Measurements from ENCODE around the gene GALNT15.
A peak's percentile ranks its signal among the peaks of the same experiment; 100 is the strongest.

GALNT15 gene

DNA sequence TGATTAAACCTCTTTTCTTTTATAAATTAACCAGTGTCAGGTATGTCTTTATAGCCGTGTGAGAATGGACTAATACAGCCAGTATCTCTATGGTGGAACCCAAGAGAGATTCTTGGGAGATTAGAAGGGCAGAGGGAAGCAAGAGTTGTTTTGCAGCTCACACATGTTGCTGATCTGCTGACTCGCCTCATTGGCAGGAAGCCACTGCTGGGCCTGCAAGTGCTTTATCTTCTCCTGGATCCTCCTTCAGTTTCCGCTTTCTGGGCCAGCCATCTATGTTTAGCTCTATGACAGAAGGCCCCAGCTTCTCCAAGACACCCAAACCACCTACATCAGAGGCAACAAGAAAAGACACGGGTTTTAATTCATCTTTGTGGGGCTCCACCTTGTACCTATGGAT lies 23.4 kb upstream of the GALNT15 start:
- DNase-seq (ENCODE audit: low read depth): no peak

DNA sequence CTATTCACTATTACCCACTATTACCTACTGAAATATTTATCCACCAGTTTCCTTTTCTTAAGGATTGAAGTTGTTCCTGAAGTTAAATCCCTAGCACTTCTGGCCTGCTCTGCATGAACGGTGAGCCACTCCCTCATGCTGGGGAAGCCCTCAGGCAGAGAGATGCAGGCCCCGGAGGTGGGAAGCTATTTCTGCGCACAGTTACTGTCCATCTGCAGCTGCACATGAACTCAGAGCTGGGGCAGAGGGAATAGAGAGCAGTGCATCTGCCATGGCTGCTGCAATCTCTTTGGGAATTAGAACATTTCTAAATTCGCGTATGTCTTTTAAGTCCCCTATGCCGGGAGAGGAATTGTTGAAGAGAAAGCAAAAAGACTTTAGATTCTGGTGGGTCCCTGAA lies 6.3 kb upstream of the GALNT15 start:
- DNase-seq (ENCODE audit: low read depth): no peak

DNA sequence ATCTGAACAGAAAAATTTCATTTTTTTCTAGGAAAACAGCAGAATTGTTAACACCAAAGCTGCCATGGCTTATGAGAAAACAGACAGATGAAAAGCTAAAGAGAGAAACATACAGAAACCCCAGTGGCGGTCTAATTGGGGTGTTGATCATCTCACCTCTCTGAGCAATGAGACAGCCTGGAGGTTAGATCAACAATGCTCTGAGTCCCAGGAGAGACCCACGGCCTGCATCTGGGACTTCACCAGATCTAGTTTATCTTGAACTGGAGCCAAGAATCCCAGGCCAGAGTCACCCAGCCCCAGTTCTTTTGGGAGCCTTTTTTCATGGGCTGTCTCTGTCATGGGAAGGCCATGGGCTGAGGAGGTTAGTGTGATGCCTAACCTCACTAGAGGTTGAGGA lies 3.5 kb upstream of the GALNT15 start:
- DNase-seq (ENCODE audit: low read depth): no peak

DNA sequence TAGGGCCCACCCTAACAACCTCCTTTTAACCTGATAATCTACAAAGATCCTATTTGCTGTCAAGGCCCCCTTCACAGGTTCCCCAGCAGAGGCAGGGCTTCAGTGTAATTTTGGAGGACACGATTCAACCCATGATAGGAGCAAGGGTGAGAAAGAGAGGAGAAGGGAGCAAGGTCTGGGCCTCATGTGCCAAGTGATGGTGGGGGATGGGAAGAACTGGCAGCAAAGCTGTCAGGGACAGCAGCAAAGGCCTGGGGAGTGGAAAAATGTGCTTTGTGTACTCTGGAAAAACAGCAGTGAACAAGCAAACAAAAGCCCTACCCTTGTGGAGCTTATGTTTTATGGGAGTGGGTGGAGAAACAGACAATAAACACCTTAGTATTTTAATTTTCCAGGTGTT lies 2.7 kb upstream of the GALNT15 start:
- DNase-seq (ENCODE audit: low read depth): no peak

- no peak for DNase-seq (ENCODE audit: low read depth)
Measured at GRCh38 chr3:16173283-16174025, 1.0 kb upstream of the GALNT15 start.

DNA sequence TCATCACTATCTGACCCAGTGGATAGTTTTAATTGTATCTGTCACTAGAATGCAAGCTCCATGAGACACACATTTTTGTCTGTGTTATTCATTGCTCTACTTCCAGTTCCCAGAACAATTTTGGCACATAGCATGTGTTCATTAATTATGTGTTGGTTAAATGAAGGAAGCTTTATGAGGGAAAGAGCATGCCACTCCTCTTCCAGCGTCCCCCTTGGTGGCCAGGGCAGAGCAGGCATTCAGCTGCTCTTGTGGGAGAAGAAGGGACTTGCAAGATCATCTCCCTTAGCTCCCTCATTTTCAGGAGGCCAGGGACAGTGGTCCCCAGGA lies 489 bp upstream of the GALNT15 start:
- DNase-seq (ENCODE audit: low read depth): no peak

DNA sequence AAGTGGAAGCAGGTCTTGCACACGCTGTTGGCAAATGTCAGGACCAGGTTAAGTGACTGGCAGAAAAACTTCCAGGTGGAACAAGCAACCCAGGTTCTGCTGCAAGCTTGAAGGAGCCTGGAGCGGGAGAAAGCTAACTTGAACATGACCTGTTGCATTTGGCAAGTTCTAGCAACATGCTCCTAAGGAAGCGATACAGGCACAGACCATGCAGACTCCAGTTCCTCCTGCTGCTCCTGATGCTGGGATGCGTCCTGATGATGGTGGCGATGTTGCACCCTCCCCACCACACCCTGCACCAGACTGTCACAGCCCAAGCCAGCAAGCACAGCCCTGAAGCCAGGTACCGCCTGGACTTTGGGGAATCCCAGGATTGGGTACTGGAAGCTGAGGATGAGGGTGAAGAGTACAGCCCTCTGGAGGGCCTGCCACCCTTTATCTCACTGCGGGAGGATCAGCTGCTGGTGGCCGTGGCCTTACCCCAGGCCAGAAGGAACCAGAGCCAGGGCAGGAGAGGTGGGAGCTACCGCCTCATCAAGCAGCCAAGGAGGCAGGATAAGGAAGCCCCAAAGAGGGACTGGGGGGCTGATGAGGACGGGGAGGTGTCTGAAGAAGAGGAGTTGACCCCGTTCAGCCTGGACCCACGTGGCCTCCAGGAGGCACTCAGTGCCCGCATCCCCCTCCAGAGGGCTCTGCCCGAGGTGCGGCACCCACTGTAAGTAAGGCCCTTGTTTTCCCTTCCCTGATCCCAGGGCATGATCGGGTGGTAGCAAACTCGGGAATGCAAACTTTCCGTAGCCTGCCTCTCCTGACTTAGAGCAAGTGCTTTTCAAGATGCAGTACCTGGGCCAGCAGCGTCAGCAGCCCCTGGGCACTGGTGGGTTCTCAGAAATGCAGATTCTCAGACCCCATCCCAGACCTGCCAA lies 759 bp downstream of the GALNT15 start:
- DNase-seq (ENCODE audit: low read depth): no peak

GRCh38 chr3:16176391-16177030 lies 2.0 kb downstream of the GALNT15 start:
- no peak for DNase-seq (ENCODE audit: low read depth)

DNA sequence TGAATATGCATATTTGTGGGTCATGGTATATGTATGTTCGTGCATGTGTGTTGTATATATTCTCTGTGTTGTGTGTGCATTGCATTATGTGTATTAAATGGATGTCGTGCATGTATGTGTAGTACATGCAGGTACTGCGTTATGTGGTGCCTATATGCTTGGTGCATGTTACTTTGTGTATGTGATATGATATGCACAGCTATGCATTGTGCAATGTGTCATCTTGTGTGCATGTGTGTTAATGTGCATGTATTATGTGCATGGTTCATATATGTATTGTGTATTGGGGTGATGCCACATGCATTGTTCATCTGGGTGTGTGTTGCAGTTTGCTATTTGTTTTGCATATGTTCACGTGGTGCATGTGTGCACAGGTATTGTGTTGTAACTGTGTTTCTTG lies 2.9 kb downstream of the GALNT15 start:
- DNase-seq (ENCODE audit: low read depth): no peak

- DNase-seq (ENCODE audit: low read depth): peak; percentile 20
Measured at GRCh38 chr3:16177962-16178627, 3.6 kb downstream of the GALNT15 start.

- DNase-seq (ENCODE audit: low read depth): no peak
Measured at GRCh38 chr3:16178628-16178988, 4.1 kb downstream of the GALNT15 start.

GRCh38 chr3:16179261-16179660 lies 4.8 kb downstream of the GALNT15 start:
- DNase-seq (ENCODE audit: low read depth): no peak

DNA sequence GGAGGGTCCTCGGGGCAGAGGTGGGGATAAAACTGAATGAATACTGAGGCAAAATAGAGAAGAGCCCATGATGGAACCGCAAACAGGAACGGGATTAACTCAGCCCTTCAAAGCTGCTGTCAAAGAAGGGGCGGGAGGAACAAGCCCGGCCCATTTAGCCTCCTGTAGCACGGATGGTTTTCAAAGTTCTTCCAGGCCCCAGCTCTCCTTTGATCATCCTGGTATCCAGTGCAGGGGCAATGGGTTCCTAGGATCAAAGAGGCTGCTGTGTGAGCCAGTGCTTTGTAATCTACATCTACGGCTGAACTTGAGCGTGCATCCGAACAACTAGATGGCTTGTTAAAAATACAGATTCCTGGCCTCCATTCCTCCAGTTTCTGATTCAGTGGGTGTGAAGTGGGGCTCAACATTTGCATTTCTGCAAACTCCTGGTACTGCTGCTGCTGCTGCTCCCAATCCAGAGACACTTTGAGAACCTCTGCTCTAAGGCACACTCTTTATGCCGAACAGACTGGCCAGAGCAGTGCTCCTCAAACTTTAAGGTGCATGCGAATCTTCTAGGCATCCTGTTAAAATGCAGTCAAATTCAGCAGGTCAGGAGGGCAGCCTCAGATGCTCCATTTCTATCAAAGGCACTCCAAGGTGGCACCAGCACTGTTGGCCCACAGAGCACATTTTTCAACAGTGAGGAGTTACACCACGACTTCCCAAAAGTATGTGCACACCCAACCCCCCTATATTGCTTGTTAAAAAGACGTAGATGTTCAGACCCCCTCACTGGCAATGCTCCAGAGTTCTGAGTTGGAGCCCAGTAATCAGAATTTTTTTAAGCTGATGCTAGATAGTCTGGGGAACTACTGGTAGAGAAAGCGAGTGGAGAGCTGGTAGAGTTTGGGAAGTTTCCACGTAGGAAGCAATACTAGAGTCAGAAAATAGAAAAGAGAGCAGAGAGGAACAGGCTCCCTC lies 5.6 kb downstream of the GALNT15 start:
- no peak for DNase-seq (ENCODE audit: low read depth)

GRCh38 chr3:16180737-16181134 lies 6.3 kb downstream of the GALNT15 start:
- DNase-seq (ENCODE audit: low read depth): no peak

DNA sequence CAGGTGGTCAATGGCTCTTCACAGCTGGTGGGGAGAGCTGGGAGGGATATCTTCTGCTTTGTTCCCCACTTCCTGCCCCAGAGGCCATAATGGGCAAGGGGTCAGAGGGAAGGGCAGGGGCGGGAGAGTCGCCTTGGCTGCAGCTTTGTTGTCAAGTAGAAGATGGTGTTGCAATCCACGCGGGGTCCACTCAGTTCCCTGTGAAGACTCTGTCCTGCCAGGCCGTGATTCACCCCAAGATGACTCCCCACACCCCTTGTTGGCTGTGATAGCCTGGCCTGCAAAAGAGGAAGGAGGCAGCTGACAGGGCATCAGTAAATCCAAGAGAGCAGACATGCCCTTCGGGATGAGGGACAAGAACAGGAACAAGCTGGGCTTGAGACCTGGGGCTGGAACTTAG lies 6.9 kb downstream of the GALNT15 start:
- no peak for DNase-seq (ENCODE audit: low read depth)

- DNase-seq (ENCODE audit: low read depth): no peak
Measured at GRCh38 chr3:16182183-16182582, 7.7 kb downstream of the GALNT15 start.

DNA sequence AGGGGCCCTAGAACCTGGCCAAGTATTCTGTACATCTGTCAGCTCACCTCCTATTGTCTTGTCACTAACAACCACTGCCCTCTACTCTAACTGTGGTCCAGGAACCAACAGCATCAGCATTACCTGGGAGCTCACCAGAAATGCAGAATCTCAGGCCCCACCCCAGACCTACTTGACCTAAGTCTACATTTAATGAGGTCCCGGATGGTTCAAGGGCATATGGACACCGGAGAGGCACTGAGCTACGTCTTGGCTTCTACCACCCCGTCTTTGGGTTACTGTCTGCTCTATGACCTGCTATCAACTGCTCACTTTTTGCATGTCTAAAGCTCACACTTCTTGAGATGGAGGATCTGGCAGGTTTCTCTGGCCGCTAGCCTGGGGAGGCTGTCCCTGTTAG lies 8.1 kb downstream of the GALNT15 start:
- no peak for DNase-seq (ENCODE audit: low read depth)

DNA sequence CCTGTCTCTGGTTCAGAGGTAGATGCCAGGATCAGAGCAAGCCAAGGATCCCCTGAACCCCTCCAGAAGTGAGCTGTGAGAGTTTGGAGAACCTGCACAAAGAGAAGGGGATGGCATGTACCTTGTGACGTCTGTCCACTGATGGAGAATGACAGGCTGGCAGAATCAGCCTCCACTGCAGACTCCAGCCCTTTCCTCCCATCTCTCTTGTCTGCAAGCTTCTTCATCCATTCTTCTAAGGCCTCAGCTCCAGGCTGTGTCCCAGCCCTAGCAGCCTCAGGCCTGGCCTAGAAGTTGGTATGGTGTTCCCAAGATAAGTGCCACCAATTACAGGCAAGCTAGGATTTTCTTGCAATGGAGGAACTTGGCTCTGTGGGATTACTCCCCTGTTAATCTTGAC lies 8.6 kb downstream of the GALNT15 start:
- DNase-seq (ENCODE audit: low read depth): no peak

- DNase-seq (ENCODE audit: low read depth): no peak
Measured at GRCh38 chr3:16183601-16184270, 9.3 kb downstream of the GALNT15 start.

GRCh38 chr3:16186086-16186485 lies 11.6 kb downstream of the GALNT15 start:
- DNase-seq (ENCODE audit: low read depth): no peak

GRCh38 chr3:16186565-16186964 lies 12.1 kb downstream of the GALNT15 start:
- DNase-seq (ENCODE audit: low read depth): no peak
